ENCODE results near the gene HSPG2. TPM values are rescaled to one million over a fixed set of nuclear protein-coding genes. Genes with fewer than 3 reads are reported as not detected.

Gene HSPG2
- total and polyA plus RNA-seq, 2 of the 13 experiments (the other 11 are each of a cell fraction or from before 2014, with no cell fraction given) = 9.1 to 13.1 TPM

GRCh38 chr1:21847223-21848205 is 89.6 kb downstream of the HSPG2 start:
- Histone ChIP-seq H3K4me1 (ENCODE audit: insufficient read depth, low read length) (no peaks in the 10 kb centered on the region), H4K20me1 (ENCODE audit: insufficient read depth, low read length) (no peaks in the 10 kb centered on the region), H3K4me2 (ENCODE audit: low read depth, low read length) (no peak overlapping the region), H3K27ac (ENCODE audit: extremely low read length, insufficient read depth, low read length) (no peak overlapping the region), H3K36me3 (replicated peaks in 1 of 2; ENCODE audit: control insufficient read depth in 1 of 2, insufficient read depth in 2 of 2, low read length in 2 of 2) (peaks cover 24 to 53% of the 10 kb centered on the region in 2 experiments), H3K27me3 (ENCODE audit: control insufficient read depth in 1 of 2, insufficient read depth in 2 of 2, low read length in 2 of 2) (no peaks in the 10 kb centered on the region), H3K79me2 (ENCODE audit: insufficient read depth, low read length) (no peaks in the 10 kb centered on the region), H3K9me3 (ENCODE audit: low read length) (no peaks in the 10 kb centered on the region), H3K9ac (ENCODE audit: insufficient read depth, low read depth, low read length) (no peak overlapping the region), H2AFZ (ENCODE audit: low read length) (no peak overlapping the region), H3K4me3 (replicated peaks in 1 of 3; ENCODE audit: insufficient read depth in 1 of 3, low read depth in 2 of 3, low read length in 3 of 3) (no peak overlapping the region)
- no TSS peak for BruUV-seq (replicated peaks)
- WGBS (ENCODE audit: low lambda C conversion rate) = 95% methylated on average over 19 of the region's 47 CpGs
- in situ Hi-C loops (cut with HindIII; ENCODE audit: extremely low pct_ligation_motif_present, low pct_unique_long_range_greater_than_20kb) = no loop called here
- ATAC-seq (no peak), FAIRE-seq (no peak), DNase-seq (ENCODE audit: low spot score) (no peak)
- TF ChIP-seq, protein P1, sequence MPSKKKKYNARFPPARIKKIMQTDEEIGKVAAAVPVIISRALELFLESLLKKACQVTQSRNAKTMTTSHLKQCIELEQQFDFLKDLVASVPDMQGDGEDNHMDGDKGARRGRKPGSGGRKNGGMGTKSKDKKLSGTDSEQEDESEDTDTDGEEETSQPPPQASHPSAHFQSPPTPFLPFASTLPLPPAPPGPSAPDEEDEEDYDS (CRISPR knock-in tag; IDR thresholded peaks at IDR 0.05) = no peak
- TF ChIP-seq DNMT1 (CRISPR knock-in tag; IDR thresholded peaks at IDR 0.05) (no peak), TSC22D2 (CRISPR knock-in tag; IDR thresholded peaks at IDR 0.05; ENCODE audit: borderline replicate concordance) (no peak), ZBTB33 (CRISPR knock-in tag; IDR thresholded peaks at IDR 0.05) (no peak), DMAP1 (CRISPR knock-in tag; IDR thresholded peaks at IDR 0.05) (no peak), ZNF672 (CRISPR knock-in tag; IDR thresholded peaks at IDR 0.05) (no peak), HMGXB3 (CRISPR knock-in tag; IDR thresholded peaks at IDR 0.05; ENCODE audit: borderline replicate concordance) (no peak)
- CTCF ChIA-PET (ENCODE audit: low intra/inter-chr PET ratio, low total read pairs) = no interaction called here
- intact Hi-C loops (cut with micrococcal nuclease; ENCODE audit: unreplicated experiment) = no loop called here
- POLR2A ChIA-PET = no interaction called here
